AG10803 (cell line): Measurements from ENCODE around the gene COL23A1.

Source experiments
- DNase-seq: peaks from one replicate; pipeline ENCODE4 v3.0.0; 2010; ENCODE audit warnings: low read depth
- H3K4me3 ChIP-seq: 2 replicates; pipeline ENCODE4 v1.5.1; 2011; ENCODE audit warnings: mild to moderate bottlenecking, low read length, control low read depth
- TF ChIP-seq, protein P1 (sequence below): conservative IDR thresholded peaks from 2 replicates; pipeline ENCODE4 v1.5.1; 2011; ENCODE audit warnings: mild to moderate bottlenecking, low read length, control low read depth, inconsistent platforms

COL23A1 gene

DNA sequence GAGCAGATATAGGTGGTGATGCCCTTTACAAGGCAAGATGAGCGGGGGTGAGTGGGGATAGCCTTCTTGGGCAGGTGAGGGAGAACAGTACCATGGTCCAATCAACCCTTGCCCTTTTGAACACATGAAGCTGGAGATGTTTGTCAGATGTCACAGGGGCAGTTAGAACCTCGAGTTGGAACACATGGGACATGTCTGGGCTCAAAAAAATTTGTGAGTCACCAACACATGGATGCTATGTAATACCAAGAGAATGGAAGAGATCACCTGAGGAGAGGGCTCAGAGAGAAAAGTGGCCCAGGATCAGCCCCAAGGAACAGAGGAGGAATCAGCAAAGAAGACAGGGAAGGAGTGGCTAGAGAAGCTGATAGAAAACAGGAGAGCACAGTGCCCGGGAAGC, 362.3 kb downstream of the COL23A1 start:
- no peak overlapping the region for H3K4me3 ChIP-seq
- TF ChIP-seq, protein P1, sequence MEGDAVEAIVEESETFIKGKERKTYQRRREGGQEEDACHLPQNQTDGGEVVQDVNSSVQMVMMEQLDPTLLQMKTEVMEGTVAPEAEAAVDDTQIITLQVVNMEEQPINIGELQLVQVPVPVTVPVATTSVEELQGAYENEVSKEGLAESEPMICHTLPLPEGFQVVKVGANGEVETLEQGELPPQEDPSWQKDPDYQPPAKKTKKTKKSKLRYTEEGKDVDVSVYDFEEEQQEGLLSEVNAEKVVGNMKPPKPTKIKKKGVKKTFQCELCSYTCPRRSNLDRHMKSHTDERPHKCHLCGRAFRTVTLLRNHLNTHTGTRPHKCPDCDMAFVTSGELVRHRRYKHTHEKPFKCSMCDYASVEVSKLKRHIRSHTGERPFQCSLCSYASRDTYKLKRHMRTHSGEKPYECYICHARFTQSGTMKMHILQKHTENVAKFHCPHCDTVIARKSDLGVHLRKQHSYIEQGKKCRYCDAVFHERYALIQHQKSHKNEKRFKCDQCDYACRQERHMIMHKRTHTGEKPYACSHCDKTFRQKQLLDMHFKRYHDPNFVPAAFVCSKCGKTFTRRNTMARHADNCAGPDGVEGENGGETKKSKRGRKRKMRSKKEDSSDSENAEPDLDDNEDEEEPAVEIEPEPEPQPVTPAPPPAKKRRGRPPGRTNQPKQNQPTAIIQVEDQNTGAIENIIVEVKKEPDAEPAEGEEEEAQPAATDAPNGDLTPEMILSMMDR: no peak
- no peak for DNase-seq

DNA sequence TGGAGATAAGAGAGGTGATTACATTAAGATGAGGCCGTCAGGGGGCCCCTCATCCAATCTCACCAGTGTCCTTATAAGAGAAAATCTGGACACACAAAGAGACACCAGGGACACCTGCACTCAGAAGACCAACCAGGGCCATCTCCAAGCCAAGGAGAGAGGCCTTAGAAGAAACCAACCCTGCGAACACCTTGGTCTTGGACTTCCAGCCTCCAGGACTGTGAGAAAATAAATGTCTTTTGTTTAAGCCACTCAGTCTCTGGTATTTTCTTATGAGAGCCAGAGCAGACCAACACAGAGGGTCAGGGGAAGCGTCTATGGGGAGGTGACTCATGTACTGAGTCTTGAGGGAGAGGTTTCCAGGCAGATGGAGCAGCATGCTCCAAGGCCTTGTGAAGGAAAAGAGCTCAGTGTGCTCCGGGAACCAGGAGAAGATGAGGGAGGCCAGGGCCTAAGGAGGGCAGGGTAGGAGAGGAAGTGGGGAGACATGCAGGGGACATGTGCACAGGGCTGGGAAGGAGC, 363.0 kb downstream of the COL23A1 start:
- no peak overlapping the region for H3K4me3 ChIP-seq
- DNase-seq: no peak
- TF ChIP-seq, protein P1: no peak

DNA sequence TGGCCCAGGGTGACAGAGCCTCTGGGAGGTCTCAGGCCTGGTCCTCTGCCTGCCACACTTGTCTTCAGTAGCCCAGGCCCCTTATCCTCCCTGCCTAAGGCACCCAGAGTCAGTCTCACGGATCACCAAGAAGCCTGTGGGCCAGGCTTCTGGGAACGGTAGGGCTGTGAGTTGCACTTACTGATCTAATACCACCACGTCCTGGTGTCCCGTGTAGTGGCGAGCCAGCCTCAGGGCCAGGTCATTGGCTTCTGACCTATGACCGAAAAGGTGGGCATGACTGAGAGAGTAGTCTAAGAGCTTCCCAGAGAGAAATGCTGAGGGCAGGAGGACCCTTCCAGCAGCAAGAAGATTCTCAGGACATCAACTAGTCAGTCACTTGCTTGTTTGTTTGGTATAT, 365.0 kb downstream of the COL23A1 start:
- TF ChIP-seq, protein P1: no peak
- DNase-seq: no peak
- no peak overlapping the region for H3K4me3 ChIP-seq

DNA sequence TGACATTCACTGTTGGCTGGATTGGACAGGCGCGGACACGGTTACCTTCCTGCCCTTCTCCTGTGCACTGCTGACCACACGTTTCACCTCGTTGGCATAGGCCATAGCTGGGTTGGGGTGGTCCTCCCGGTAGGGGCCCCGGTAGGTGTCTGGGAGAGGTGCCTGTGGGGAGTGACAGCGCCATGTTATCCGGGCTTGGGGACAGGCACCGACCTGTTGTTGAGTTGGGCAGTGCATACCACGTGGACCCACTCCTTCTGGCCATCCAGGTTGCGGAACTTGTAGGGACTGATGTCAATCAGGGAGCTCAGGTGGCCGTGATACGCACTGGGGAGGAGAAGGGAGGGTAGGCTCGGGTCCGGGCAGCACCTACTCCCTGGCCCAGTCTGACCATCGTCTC, 365.8 kb downstream of the COL23A1 start:
- no peak for DNase-seq
- H3K4me3 ChIP-seq: no peak overlapping the region
- TF ChIP-seq, protein P1: no peak

DNA sequence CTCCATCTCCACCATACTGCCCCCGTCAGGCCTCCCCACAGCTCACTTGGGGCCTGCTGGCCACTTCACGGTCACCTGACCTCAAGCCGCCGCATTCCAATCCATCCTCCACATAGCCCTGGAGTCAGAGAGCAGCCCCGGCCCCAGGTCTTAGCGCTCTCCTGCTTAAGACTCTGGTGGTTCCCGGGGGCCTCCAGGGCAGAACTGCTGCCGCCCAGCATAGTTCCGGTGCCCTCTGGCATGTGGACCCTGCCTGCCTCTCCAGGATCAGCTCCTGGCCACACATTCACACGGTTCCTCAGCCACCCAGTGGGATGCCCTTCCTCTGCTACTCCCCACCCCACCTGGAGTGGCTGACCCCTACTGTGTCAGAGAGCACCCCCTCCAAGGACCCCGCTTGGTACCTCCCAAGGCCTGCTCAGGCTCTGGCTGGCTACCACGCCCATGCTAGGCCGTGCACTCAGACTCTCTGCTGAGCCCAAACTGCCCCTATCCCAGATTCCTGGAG, 366.3 kb downstream of the COL23A1 start:
- H3K4me3 ChIP-seq: no peak overlapping the region
- TF ChIP-seq, protein P1: no peak
- DNase-seq: no peak

DNA sequence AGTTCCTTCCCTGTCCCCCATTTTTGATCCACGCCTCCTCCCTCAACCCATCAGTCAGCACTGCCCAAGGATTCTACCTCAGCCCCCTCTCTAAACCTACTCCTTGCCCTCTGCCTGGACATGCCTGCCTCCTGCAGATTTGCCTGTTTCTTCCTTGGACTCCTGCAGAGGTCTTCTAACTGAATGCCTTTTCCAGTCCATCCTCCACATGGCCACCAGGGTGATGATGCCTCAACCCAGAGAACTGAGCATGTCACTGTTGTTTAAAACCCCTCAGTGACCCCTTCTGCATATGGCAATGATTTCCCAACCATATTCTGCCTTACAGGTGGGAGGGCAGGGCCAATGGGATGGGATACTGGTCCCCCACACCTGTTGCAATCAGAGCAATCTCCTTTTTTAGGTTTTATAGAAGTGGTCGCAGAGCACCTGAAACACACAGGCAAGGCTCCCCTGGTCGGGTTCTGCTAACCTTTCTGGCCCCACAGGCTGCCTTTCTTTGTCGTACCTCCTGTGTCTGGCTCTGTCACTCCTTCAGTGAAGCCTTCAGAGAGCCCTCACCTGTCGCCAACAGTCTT, 366.9 kb downstream of the COL23A1 start:
- TF ChIP-seq, protein P1: no peak
- no peak for DNase-seq
- H3K4me3 ChIP-seq: no peak overlapping the region

DNA sequence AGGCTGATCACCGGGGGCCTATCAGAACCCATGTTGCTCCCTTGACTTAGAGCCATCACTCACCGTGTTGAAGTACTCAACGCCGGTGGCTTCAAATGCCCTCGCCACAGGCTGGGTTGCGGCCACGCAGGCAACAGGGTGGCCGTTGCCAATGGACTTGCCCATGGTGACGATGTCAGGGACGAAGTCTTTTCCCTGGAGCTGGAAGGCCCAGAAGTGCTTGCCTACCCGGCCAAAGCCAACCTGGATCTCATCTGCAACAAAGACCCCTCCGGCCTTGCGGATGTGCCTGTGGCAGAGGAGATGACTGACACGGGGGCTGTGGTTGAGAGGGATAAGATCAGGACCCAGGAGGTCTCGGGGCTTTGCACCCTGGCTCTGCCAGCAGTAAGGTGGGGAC, 367.9 kb downstream of the COL23A1 start:
- H3K4me3 ChIP-seq: no peak overlapping the region
- no peak for DNase-seq
- TF ChIP-seq, protein P1: no peak
